NK-92 treated with Interleukin-12 subunit alpha and Interleukin-12 subunit beta, amount 100 ng/mL, for 24 hours (cell line): ENCODE data around the gene BIRC3.
A peak's percentile ranks its signal among the peaks of the same experiment; 100 is the strongest.
"Not testable (repeated sequence)": the region's sequence is repeated elsewhere in the genome, so short reads cannot be mapped to it uniquely, and the experiment has no call there.

ENCODE experiments used
- DNase-seq: peaks from one replicate; lab custom pipeline; 2025; lab: John Stamatoyannopoulos, UW

Gene BIRC3

GRCh38 chr11:102325088-102325487, 7.8 kb downstream of the BIRC3 start:
- no peak for DNase-seq

- DNase-seq, result no peak
Measured at GRCh38 chr11:102328748-102329147, 11.5 kb downstream of the BIRC3 start.

GRCh38 chr11:102330231-102330630, 12.9 kb downstream of the BIRC3 start:
- DNase-seq, result no peak

GRCh38 chr11:102331341-102331740, 14.1 kb downstream of the BIRC3 start:
- no peak for DNase-seq

- no peak for DNase-seq
Measured at GRCh38 chr11:102332611-102332994, 15.3 kb downstream of the BIRC3 start.

GRCh38 chr11:102338479-102339010, 21.3 kb downstream of the BIRC3 start:
- DNase-seq, result no peak

- not testable (repeated sequence) for DNase-seq
Measured at GRCh38 chr11:102341311-102341710, 24.0 kb downstream of the BIRC3 start.

- peak; percentile 25 for DNase-seq
Measured at GRCh38 chr11:102341844-102342318, 24.6 kb downstream of the BIRC3 start.

GRCh38 chr11:102343809-102344208, 26.5 kb downstream of the BIRC3 start:
- no peak for DNase-seq

- DNase-seq, result no peak
Measured at GRCh38 chr11:102345904-102346303, 28.6 kb downstream of the BIRC3 start.

GRCh38 chr11:102346456-102346747, 29.1 kb downstream of the BIRC3 start:
- DNase-seq, result no peak

- peak; percentile 90 for DNase-seq
Measured at GRCh38 chr11:102346748-102347461, 29.6 kb downstream of the BIRC3 start, which contains the start of gene BIRC2. TSS of gene BIRC2 (plus strand) at chr11:102347214. CDS start at chr11:102349855, 2,641 bp downstream.

- no peak for DNase-seq
Measured at GRCh38 chr11:102347462-102348370, 30.4 kb downstream of the BIRC3 start.

- no peak for DNase-seq
Measured at GRCh38 chr11:102357116-102357515, 39.8 kb downstream of the BIRC3 start.

GRCh38 chr11:102359372-102359771, 42.1 kb downstream of the BIRC3 start:
- no peak for DNase-seq

- DNase-seq, result no peak
Measured at GRCh38 chr11:102360681-102361080, 43.4 kb downstream of the BIRC3 start.

GRCh38 chr11:102361086-102362031, 44.1 kb downstream of the BIRC3 start:
- no peak for DNase-seq

GRCh38 chr11:102364991-102365390, 47.7 kb downstream of the BIRC3 start:
- no peak for DNase-seq

- no peak for DNase-seq
Measured at GRCh38 chr11:102367364-102367763, 50.1 kb downstream of the BIRC3 start.

- no peak for DNase-seq
Measured at GRCh38 chr11:102368472-102368871, 51.2 kb downstream of the BIRC3 start.

- not testable (repeated sequence) for DNase-seq
Measured at GRCh38 chr11:102374633-102375424, 57.5 kb downstream of the BIRC3 start.
